ENCODE data around the gene CYTIP. TPM values are rescaled to one million over a fixed set of nuclear protein-coding genes. Genes with fewer than 3 reads are reported as not detected.
A peak's percentile ranks its signal among the peaks of the same experiment; 100 is the strongest.
"Not testable (repeated sequence)": the region's sequence is repeated elsewhere in the genome, so short reads cannot be mapped to it uniquely, and the experiment has no call there.

Gene CYTIP
- total and polyA plus RNA-seq, 8 donors: 1.1 to 25.1 (median 1.5) TPM

- peak; percentile 23 for ATAC-seq
Observed at GRCh38 chr2:157404363-157404762, 39.5 kb downstream of the CYTIP start.

DNA sequence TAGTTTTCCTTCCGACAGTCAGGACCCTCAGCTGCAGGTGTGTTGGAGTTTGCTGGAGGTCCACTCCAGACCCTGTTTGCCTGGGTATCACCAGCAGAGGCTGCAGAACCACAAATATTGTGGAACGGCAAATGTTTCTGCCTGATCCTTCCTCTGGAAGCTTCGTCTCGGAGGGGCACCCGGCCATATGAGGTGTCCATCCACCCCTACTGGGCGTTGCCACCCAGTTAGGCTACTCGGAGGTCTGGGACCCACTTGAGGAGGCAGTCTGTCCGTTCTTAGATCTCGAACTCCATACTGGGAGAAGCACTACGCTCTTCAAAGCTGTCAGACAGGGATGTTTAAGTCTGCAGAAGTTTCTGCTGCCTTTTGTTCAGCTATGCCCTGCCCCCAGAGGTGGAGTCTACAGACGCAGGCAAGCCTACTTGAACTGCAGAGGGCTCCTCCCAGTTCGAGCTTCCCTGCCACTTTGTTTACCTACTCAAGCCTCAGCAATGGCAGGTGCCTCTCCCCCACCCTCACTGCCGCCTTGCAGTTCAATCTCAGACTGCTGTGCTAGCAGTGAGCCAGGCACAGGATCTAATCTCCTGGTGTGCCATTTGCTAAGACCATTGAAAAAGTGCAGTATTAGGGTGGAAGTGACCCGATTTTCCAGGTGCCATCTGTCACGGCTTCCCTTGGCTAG is 40.9 kb downstream of the CYTIP start:
- intact Hi-C loops (cut with DNase I); H3K4me3 ChIP-seq; H3K36me3 ChIP-seq; DNase-seq; H3K4me1 ChIP-seq; ATAC-seq; H3K27ac ChIP-seq; H3K9me3 ChIP-seq; H3K27me3 ChIP-seq: not testable (repeated sequence)

More at GRCh38 chr2:157404363-157404762, 39.5 kb downstream of the CYTIP start:
- Histone ChIP-seq H3K9me3 (no peaks in the 10 kb centered on the region), H3K36me3 (no peaks in the 10 kb centered on the region), H3K4me1 (no peaks in the 10 kb centered on the region), H3K4me3 (no peak overlapping the region), H3K27ac (peak overlapping the region in 1 of 2 donors; percentile 35), H3K27me3 (no peaks in the 10 kb centered on the region)
- DNase-seq: peak in 2 of 4 donors; percentile 9 to 12
- intact Hi-C loops (cut with DNase I): no loop called here
- no peak for TF ChIP-seq CTCF (IDR thresholded peaks at IDR 0.05)

DNA sequence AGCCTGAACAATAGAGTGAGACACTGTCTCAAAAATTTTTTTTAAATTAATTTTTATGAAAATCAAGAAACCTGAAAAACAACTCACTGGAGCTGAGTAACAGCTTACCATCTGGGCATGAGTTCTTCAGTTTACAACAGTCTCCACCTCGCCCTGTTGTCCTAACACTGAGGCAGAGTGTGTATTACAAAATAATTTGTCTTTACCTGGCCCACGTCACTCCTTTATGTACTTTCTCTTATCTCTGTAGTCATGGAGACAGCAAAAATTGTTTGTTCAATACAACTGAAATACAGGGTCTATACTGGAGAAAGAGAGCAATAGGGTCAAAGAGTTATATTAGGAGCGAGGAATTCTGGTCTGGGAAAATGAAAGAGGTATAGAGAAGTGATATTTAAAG is 48.1 kb downstream of the CYTIP start:
- Histone ChIP-seq H3K27ac (no peak overlapping the region), H3K4me3 (no peak overlapping the region), H3K9me3 (peaks cover 0 to 5% of the 10 kb centered on the region in 2 donors), H3K27me3 (no peaks in the 10 kb centered on the region), H3K4me1 (no peaks in the 10 kb centered on the region), H3K36me3 (no peaks in the 10 kb centered on the region)
- DNase-seq: peak in 1 of 4 donors; percentile 12
- no peak for TF ChIP-seq CTCF (IDR thresholded peaks at IDR 0.05)
- peak; percentile 83 for ATAC-seq
- intact Hi-C loops (cut with DNase I): no loop called here

GRCh38 chr2:157394928-157395327 is 49.0 kb downstream of the CYTIP start:
- no peak overlapping the region for H3K27ac ChIP-seq
- no peak overlapping the region for H3K4me3 ChIP-seq
- DNase-seq (no peak), ATAC-seq (no peak)
- no peak for TF ChIP-seq CTCF (IDR thresholded peaks at IDR 0.05)
- no peaks in the 10 kb centered on the region for H3K4me1 ChIP-seq
- intact Hi-C loops (cut with DNase I): no loop called here
- H3K36me3 ChIP-seq: no peaks in the 10 kb centered on the region
- peaks cover 0 to 5% of the 10 kb centered on the region in 2 donors for H3K9me3 ChIP-seq
- no peaks in the 10 kb centered on the region for H3K27me3 ChIP-seq

DNA sequence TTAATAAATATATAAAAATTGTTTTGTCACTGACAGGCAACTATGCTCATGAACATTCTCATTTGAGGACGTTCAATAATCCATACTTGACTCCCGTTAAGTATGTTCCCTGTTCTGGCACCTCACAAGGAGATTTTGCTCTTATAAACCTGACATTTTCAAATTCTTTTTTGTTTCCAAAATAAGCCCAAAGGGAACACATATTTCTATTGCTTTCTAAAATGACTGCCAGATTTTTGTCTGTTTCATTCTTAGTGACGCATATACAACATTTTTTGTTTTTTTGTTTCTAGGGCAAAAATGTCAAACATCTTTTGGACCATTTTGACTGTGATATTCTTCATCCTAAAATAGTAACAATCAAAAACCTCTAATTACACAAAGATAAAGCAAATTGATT is 50.5 kb downstream of the CYTIP start:
- no peak for TF ChIP-seq CTCF (IDR thresholded peaks at IDR 0.05)
- DNase-seq (no peak), ATAC-seq (no peak)
- H3K27ac ChIP-seq: no peak overlapping the region
- H3K4me3 ChIP-seq: no peak overlapping the region
- H3K36me3 ChIP-seq: no peaks in the 10 kb centered on the region
- H3K4me1 ChIP-seq: no peaks in the 10 kb centered on the region
- H3K9me3 ChIP-seq: peaks cover 0 to 7% of the 10 kb centered on the region in 2 donors
- intact Hi-C loops (cut with DNase I): no loop called here
- no peaks in the 10 kb centered on the region for H3K27me3 ChIP-seq

DNA sequence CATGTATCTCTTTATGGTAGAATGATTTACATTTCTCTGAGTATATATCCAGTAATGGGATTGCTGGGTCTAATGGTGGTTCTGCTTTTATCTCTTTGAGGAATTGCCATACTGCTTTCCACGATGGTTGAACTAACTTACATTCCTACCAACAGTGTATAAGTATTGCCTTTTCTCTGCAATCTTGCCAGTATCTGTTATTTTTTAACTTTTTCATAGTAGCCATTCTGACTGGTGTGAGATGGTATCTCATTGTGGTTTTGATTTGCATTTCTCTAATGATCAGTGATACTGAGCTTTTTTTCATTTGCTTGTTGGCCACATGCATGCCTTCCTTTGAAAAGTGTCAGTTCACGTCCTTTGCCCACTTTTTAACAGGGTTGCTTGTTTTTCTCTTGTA is 55.1 kb downstream of the CYTIP start:
- TF ChIP-seq CTCF (IDR thresholded peaks at IDR 0.05): no peak
- peaks cover 0 to 7% of the 10 kb centered on the region in 2 donors for H3K9me3 ChIP-seq
- ATAC-seq: no peak
- H3K27me3 ChIP-seq: no peaks in the 10 kb centered on the region
- H3K27ac ChIP-seq: no peak overlapping the region
- no peak for DNase-seq
- H3K4me1 ChIP-seq: no peaks in the 10 kb centered on the region
- H3K36me3 ChIP-seq: no peaks in the 10 kb centered on the region
- intact Hi-C loops (cut with DNase I): no loop called here
- H3K4me3 ChIP-seq: no peak overlapping the region
